Epithelial cell of prostate (primary cell): ENCODE data around the gene MCF2L2.

Experiments used
- DNase-seq: peaks from one replicate; pipeline ENCODE4 v3.0.0-alpha.2; 2011; ENCODE audit warnings: low read depth, low spot score
- H3K27ac ChIP-seq: fragments of 450-650 bp; 2 replicates; pipeline ENCODE4 v1.5.1; 2017; ENCODE audit warnings: mild to moderate bottlenecking

MCF2L2 gene

DNA sequence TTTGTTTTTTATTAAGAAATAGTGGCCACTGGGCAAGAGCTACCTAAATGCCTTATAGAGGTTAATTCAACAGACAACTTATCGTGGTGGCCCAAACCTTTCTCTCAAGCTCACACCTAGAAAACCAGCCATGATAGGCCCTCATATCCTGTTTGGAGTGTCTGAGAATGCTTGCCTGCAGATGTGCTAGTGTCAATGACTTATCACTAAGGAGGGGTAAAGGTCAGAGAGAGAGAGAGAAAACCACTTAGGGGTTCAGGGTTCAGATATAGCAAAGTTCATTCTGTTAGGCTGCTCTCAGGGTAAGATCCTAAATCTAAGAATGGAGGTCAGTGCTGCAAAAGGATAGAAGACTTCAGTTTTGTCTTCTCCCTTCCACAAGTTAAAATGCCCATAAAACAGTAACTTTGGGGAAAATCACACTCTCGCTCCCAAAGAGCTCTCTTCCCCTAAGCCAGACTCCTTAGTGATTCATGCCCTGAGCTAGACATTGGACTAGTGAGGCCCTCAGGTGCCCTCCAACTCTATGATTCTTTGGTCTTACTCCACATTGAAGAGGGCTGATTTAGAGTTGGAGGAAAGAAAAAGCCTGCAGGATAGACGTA is 205.7 kb downstream of the MCF2L2 start:
- H3K27ac ChIP-seq, result no peak overlapping the region
- no peak for DNase-seq

DNA sequence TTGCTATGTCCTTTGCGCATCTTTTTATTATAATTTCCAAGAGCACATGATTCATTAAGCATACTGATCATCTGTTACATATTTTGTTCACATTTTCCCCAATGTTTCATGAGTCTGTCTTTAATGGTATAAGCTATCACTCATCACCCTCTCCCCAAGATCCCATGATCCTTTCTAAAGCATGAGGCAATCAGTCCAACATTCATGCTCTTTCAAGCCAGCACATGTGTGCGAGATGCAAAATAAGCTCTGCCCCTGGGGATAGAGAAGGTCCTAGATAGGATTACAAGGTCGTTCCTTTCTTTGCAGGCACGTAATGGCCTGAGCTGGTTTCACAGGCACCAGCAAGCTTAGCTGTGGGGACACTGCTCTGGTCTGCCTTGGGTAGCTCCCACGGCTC is 207.6 kb downstream of the MCF2L2 start:
- H3K27ac ChIP-seq, result no peak overlapping the region
- peak; percentile 39 for DNase-seq

- no peak for DNase-seq
- no peak overlapping the region for H3K27ac ChIP-seq
These were observed 209.6 kb downstream of the MCF2L2 start for GRCh38 chr3:183218826-183219225.

- no peak for DNase-seq
- no peak overlapping the region for H3K27ac ChIP-seq
These were observed 210.7 kb downstream of the MCF2L2 start for GRCh38 chr3:183217548-183218332.

DNA sequence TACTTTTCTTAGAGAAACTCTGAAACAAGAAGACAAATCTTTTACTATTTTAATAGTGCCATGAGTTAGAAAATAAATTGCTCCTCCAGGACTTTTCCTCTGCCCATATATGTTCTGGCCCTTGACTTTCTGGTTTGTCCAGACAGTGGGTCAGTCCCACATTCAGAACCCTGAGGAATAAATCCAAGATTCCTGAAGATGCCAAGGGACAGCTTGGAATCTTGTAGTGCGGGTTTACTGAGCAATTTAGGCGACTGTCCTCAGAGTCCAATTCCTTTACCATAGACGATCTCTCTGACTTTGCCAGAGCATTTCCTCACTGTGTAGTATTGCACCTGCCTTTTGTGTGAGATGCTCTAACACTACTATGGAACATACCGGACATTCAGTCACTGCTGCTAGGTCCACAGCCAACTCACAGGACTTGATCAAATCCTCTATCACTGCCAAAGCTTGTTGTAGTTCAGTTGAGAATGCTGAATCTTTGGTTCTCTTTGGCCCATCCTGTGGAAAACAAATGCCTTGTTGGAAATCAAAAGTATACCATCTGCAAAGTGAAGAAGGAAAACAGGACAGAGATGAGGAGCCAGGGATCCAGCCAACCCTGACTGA is 212.7 kb downstream of the MCF2L2 start:
- no peak overlapping the region for H3K27ac ChIP-seq
- no peak for DNase-seq

DNA sequence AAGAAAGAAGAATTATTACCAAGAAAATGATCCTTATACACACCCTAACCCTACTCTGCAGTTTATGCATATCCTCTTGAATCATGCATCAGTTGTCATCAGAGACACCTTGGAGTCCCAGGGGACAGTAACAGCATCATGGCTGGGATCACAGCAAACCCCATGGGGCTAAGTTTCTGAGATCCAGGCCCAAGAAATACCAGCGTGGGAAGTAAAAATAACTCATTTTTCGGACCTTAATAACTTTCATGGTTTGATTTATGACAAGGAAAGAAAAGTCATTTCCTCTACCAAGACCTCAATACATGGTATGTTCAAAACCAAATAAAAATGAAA is 214.2 kb downstream of the MCF2L2 start:
- DNase-seq, result no peak

DNA sequence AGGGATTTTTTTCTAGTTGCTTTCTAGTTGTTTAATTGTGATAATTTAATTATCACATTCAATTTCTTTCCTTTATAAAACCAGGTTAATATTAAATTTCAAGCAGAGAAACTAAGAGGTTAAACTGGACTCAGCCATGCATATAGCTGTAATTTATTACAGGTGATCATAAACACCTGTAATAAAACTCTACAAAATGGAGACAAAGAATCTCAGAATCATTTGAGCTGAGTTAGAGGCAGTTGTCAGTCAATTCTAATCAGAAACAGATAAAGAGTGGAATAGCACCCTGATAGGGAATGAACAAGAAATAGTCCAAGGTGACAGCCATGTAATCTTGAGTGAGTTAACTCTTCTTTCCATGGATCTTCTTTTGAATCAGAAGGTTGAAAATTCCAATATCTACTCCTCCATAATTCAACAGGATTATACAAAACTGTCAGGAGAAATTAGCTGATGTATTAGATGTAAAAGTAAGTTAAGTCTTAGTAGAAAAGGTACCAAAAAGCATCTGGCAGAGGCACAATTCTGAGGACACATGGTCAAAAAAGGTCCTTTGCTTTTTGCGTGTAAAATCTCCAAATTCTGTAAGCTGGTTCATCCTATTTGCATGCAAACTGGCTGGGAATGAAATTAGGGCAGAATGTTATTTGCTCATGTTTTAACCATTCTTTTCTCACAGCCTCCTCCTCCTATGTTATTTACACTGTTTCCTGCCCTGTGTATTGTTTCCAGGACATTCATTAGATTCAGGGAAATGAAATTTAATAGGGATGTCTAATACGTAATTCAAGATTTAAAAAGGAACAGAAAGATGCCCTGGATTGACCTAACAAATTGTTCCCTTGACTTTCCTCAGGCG is 214.8 kb downstream of the MCF2L2 start:
- no peak for DNase-seq
- no peak overlapping the region for H3K27ac ChIP-seq

More for the DNA sequence above, 214.2 kb downstream of the MCF2L2 start:
- no peak overlapping the region for H3K27ac ChIP-seq

- no peak for DNase-seq
- H3K27ac ChIP-seq, result no peak overlapping the region
These were observed 215.9 kb downstream of the MCF2L2 start for GRCh38 chr3:183212565-183212964.

GRCh38 chr3:183212096-183212495 is 216.3 kb downstream of the MCF2L2 start:
- H3K27ac ChIP-seq, result no peak overlapping the region
- DNase-seq, result no peak

DNA sequence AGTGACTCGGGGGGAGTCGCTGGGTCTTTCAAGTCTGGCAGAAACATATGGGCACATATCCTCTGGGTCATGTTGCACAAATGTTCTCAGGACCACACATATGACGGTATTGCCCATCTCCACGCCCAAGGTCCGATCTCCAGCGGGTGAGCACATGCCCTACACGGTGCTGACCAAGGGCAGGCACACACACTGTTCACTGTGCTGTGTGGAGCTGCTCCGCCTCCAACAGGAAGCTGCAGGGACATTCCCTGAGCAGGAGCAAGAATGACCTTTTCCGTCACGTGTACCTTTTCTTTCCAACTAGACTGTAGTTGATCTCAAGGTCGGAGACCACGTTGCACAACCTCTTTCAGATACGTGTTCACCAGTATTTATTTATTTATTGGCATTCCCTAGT is 217.1 kb downstream of the MCF2L2 start:
- no peak overlapping the region for H3K27ac ChIP-seq
- DNase-seq, result no peak

GRCh38 chr3:183210862-183211341 is 217.5 kb downstream of the MCF2L2 start:
- peak; percentile 20 for DNase-seq
- peak overlapping the region; percentile 53 for H3K27ac ChIP-seq

- peak overlapping the region; percentile 53 for H3K27ac ChIP-seq
- peak; percentile 40 for DNase-seq
These were observed 218.1 kb downstream of the MCF2L2 start for GRCh38 chr3:183210341-183210740.

DNA sequence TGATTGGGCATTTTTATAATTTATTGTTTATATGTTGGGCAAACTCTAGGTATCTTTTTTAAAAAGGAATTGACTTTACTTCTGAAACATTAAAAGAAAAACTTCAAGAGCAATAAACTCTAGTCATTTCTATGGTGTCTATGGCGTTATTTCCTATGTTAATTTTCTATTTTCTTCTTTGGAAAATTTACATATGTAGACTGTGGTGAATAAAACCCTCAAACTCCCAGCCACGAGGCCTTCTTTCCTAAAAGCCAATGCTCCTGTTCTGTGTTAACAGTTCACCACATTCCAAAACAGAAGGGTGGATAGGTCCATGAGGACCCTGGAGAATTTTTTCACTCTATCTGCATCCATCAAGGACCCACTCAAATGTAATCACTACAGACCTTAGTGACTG is 219.6 kb downstream of the MCF2L2 start:
- no peak overlapping the region for H3K27ac ChIP-seq
- DNase-seq, result no peak

GRCh38 chr3:183208260-183208659 is 220.2 kb downstream of the MCF2L2 start:
- DNase-seq, result no peak
- no peak overlapping the region for H3K27ac ChIP-seq

GRCh38 chr3:183203670-183204069 is 224.7 kb downstream of the MCF2L2 start:
- no peak for DNase-seq
- H3K27ac ChIP-seq, result no peak overlapping the region

- no peak overlapping the region for H3K27ac ChIP-seq
- DNase-seq, result peak; percentile 20
These were observed 226.3 kb downstream of the MCF2L2 start for GRCh38 chr3:183202004-183202722.

GRCh38 chr3:183198939-183199338 is 229.5 kb downstream of the MCF2L2 start:
- no peak overlapping the region for H3K27ac ChIP-seq
- DNase-seq, result no peak

DNA sequence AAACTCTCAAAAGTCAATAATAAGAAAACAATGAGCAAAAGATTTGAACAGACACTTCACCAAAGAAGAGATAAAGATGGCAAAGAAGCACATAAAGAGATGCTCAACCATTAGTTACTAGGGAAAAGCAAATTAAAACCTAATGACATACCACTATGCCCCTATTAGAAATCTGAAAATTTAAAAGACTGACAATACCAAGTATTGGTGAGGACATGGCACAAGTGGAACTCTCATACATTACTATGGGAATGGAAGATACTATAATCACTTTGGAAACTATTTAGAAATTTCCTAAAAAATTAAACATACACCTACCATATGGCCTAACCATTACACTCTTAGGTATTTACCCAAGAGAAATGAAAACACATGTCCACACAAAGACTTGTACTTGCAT is 230.7 kb downstream of the MCF2L2 start:
- H3K27ac ChIP-seq, result no peak overlapping the region

GRCh38 chr3:183195266-183195665 is 233.2 kb downstream of the MCF2L2 start:
- no peak for DNase-seq
- no peak overlapping the region for H3K27ac ChIP-seq

More for the DNA sequence above, 230.7 kb downstream of the MCF2L2 start:
- no peak for DNase-seq
